GM23248 (cell line): Measurements from ENCODE around the gene LARP4B.

Experiments used
- EZH2 ChIP-seq: fragments of 200-600 bp; sonication (generic); IDR thresholded peaks from 2 replicates; pipeline ENCODE4 v1.6.1; 2018; ENCODE audit warnings: antibody characterized with exemption, mild to moderate bottlenecking; ENCODE audit not compliant: insufficient read depth, poor library complexity, severe bottlenecking
- EZH2phosphoT487 ChIP-seq: fragments of 200-600 bp; sonication (generic); IDR thresholded peaks from 2 replicates; pipeline ENCODE4 v1.6.1; 2018; ENCODE audit warnings: antibody characterized with exemption, moderate library complexity, mild to moderate bottlenecking, low read depth; ENCODE audit not compliant: insufficient read depth

DNA sequence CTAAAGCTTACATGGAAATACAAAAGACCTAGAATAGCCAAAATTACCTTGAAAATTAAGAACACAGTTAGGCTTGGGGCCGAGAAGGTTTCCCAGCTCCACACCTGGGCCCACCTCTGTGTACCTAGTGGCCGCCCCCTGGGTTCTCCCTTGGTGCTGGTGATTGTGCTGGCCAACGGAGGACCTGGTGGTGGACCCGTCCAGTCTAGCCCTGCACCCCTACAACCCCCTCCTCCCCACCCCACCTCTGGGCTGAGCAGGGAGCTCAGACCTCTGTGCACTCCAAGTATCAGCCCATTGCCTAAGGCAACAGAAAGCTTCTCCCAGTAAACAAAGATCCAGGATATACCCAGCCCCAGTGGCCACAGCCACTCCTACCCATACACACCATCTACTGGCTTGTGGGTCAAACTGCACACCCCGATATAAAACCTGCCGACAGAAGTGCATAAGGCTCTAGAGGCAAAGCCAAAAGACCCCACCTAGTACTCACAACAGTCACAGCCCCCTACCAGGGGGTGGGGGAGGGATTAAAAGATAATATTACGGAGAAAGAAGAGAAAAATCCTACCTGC lies 137.0 kb downstream of the LARP4B start:
- TF ChIP-seq EZH2phosphoT487 = no peak
- TF ChIP-seq EZH2 = no peak
